ENCODE data around the gene STPG3. TPM values are rescaled to one million over a fixed set of nuclear protein-coding genes. Genes with fewer than 3 reads are reported as not detected.
A peak's percentile ranks its signal among the peaks of the same experiment; 100 is the strongest.

The STPG3 gene
- total RNA-seq, 6 experiments from 2014 or later = not detected

DNA sequence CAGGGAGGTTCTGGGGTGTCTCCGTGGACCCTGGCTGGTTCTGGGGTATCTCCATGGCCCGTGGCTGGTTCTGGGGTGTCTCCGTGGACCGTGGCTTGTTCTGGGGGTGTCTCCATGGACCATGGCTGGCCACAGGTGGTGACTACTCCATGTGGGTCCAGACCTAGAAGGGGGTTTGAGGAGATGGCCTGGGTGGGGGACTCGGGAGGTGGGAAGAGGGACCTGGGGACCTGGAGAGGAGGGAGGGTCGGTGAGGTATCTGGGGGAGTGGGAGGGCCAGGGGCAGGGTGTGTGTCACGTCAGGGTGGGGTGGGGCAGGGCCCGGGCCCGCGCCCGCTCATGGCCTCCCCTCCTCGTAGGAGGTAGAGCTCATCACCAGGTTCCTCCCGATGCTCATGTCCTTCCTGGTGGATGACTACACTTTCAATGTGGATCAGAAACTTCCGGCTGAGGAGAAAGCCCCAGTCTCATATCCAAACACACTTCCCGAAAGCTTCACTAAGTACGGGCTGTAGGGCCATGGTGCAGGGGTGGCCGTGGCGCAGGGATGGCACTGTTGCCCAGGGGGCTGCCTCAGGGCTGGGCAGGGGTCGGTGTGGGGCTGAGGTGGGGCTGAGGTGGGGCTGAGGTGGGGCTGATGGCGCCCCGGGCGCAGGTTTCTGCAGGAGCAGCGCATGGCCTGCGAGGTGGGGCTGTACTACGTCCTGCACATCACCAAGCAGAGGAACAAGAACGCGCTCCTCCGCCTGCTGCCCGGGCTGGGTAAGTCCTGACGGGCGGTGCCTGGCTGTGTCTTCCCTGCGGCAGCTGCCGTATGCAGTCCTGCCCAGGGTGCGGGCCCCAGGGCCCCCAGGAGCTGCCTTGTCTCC is 15.7 kb downstream of the STPG3 start:
- DNase-seq = no peak

DNA sequence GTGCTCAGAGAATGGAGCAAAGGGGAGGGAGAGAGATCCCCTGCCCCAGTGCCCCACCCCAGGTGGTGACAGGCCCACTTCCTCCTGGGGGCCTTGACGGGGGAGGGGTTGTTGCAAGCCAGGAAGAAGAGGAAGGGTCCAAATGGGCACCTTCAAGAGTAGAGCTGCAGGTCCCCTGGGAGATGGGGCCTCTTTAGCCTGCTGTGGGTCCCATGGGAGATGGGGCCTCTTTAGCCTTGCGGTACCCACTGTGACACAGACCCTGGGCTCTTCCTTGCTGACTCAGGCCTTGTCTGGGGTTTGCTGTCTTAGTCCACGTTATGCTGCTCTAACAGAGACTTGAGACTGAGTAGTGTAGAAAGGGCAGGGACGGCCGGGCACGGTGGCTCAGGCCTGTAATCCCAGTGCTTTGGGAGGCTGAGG is 16.9 kb downstream of the STPG3 start:
- H3K4me3 Mint-ChIP-seq = no peak overlapping the region
- H3K4me1 Mint-ChIP-seq (ENCODE audit: low read depth) = peaks cover 23% of the 10 kb centered on the region
- H3K9me3 Mint-ChIP-seq = no peaks in the 10 kb centered on the region
- H3K27me3 Mint-ChIP-seq (ENCODE audit: insufficient read depth) = peaks cover 2% of the 10 kb centered on the region
- TF ChIP-seq, protein P1, sequence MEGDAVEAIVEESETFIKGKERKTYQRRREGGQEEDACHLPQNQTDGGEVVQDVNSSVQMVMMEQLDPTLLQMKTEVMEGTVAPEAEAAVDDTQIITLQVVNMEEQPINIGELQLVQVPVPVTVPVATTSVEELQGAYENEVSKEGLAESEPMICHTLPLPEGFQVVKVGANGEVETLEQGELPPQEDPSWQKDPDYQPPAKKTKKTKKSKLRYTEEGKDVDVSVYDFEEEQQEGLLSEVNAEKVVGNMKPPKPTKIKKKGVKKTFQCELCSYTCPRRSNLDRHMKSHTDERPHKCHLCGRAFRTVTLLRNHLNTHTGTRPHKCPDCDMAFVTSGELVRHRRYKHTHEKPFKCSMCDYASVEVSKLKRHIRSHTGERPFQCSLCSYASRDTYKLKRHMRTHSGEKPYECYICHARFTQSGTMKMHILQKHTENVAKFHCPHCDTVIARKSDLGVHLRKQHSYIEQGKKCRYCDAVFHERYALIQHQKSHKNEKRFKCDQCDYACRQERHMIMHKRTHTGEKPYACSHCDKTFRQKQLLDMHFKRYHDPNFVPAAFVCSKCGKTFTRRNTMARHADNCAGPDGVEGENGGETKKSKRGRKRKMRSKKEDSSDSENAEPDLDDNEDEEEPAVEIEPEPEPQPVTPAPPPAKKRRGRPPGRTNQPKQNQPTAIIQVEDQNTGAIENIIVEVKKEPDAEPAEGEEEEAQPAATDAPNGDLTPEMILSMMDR (IDR thresholded peaks at IDR 0.05) = no peak
- peak overlapping the region; percentile 83 for H3K27ac Mint-ChIP-seq
- DNase-seq = no peak
- peaks cover 20% of the 10 kb centered on the region for H3K36me3 Mint-ChIP-seq (ENCODE audit: low read depth)

More for the DNA sequence above, 15.7 kb downstream of the STPG3 start:
- H3K4me3 Mint-ChIP-seq = no peak overlapping the region
- TF ChIP-seq, protein P1 (IDR thresholded peaks at IDR 0.05) = no peak
- peaks cover 26% of the 10 kb centered on the region for H3K4me1 Mint-ChIP-seq (ENCODE audit: low read depth)
- H3K36me3 Mint-ChIP-seq (ENCODE audit: low read depth) = peaks cover 21% of the 10 kb centered on the region
- peaks cover 2% of the 10 kb centered on the region for H3K27me3 Mint-ChIP-seq (ENCODE audit: insufficient read depth)
- H3K9me3 Mint-ChIP-seq = no peaks in the 10 kb centered on the region
- no peak overlapping the region for H3K27ac Mint-ChIP-seq

- Mint-ChIP-seq H3K4me1 (ENCODE audit: low read depth) (peaks cover 23% of the 10 kb centered on the region), H3K36me3 (ENCODE audit: low read depth) (peaks cover 20% of the 10 kb centered on the region), H3K27me3 (ENCODE audit: insufficient read depth) (peaks cover 2% of the 10 kb centered on the region), H3K9me3 (no peaks in the 10 kb centered on the region), H3K27ac (peak overlapping the region; percentile 83), H3K4me3 (peak overlapping the region; percentile 25)
- TF ChIP-seq, protein P1 (IDR thresholded peaks at IDR 0.05) = no peak
- DNase-seq = no peak
Observed at GRCh38 chr9:137268538-137269201, 17.6 kb downstream of the STPG3 start.

DNA sequence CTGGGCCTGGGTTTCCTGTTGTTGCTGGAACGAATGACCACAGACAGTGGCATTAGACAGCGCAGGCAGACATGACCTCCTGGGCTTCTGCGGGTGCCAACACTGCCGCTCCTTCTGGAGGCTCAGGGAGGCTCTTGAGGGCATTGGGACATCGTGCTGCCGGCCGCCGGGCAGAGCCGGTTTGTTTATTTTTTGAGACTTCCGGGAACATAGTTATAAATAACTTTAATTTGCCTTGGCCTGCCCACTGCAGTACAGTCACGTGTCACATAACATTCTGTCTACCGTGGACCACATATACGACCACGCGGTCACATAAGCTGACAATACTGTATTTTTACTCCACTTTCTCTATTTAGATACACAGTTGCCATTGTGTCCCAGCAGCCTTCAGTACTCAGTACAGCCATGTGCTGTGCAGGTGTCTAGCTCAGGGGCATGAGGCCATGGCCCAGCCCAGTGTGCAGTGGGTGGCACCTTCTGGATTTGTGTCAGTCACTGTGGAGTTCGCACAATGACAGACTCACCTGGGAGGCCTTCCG is 18.2 kb downstream of the STPG3 start:
- Mint-ChIP-seq H3K27me3 (ENCODE audit: insufficient read depth) (peaks cover 2% of the 10 kb centered on the region), H3K27ac (peak overlapping the region; percentile 83), H3K9me3 (no peaks in the 10 kb centered on the region), H3K36me3 (ENCODE audit: low read depth) (peaks cover 20% of the 10 kb centered on the region), H3K4me1 (ENCODE audit: low read depth) (peaks cover 23% of the 10 kb centered on the region), H3K4me3 (peak overlapping the region; percentile 25; the same call in 1 of the 2 replicates)
- TF ChIP-seq, protein P1 (IDR thresholded peaks at IDR 0.05) = no peak
- peak; percentile 75 for DNase-seq

DNA sequence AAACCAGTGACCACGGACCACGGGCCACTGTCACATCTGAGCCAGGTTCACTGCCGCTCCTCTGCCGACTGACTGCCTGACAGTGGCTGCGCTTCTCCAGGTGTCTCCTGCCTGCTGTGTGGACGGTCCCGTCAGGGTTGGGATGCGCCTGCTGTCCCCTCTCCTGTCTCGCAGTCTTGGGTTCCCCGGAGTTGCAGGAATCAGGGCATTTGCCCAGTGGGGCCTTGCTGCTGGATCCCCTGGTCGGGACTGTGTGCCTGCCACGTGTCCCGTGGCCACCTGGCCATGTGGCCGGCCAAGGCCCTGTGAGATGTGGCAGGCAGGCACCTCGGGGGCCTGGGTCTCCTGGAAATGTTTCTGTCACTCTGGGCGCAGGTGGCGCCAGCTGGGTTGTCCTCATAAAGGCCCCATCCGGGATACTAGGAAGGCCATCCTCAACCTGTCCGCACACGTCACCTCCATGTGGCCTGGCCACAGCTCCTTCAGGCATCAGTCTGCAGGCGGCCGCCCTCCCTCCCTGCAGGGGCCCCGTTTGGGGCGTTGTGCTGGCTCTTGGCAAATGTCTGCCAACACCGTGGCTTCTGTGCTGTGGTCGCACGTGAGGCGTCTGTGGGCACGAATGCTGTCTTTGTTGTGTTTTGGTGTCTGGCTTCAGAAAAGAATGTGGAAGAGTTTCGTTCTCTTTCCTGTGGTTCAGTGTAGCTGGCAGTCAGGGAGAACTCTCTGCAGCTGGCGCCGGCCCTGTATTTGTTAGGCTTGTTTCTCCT is 20.0 kb downstream of the STPG3 start:
- Mint-ChIP-seq H3K27ac (no peak overlapping the region), H3K36me3 (ENCODE audit: low read depth) (peaks cover 20% of the 10 kb centered on the region), H3K27me3 (ENCODE audit: insufficient read depth) (peaks cover 6% of the 10 kb centered on the region), H3K9me3 (no peaks in the 10 kb centered on the region), H3K4me1 (ENCODE audit: low read depth) (peaks cover 31% of the 10 kb centered on the region), H3K4me3 (no peak overlapping the region)
- no peak for DNase-seq
- TF ChIP-seq, protein P1 (IDR thresholded peaks at IDR 0.05) = no peak
